ENCODE data around the gene MAPK9.
"Not testable (repeated sequence)": the region's sequence is repeated elsewhere in the genome, so short reads cannot be mapped to it uniquely, and the experiment has no call there.

Gene MAPK9

DNA sequence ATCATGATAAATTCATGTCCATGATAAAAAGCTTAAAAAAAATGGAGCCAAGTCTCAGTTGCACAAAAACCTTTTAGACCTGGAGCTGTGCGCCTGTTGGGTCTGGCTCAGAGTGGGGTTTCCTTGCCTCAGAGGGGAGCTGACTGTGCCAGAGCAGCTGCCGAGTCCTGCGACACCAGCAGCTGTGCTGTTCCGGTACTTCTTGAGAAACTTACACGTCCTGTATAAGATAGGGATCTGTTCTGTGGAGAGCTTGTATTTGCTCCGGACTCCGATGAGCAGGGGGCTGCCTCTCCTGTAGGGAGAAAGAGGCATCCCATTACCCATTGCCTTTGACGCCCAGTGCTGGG is 32.7 kb upstream of the MAPK9 start:
- DNase-seq: no peak

DNA sequence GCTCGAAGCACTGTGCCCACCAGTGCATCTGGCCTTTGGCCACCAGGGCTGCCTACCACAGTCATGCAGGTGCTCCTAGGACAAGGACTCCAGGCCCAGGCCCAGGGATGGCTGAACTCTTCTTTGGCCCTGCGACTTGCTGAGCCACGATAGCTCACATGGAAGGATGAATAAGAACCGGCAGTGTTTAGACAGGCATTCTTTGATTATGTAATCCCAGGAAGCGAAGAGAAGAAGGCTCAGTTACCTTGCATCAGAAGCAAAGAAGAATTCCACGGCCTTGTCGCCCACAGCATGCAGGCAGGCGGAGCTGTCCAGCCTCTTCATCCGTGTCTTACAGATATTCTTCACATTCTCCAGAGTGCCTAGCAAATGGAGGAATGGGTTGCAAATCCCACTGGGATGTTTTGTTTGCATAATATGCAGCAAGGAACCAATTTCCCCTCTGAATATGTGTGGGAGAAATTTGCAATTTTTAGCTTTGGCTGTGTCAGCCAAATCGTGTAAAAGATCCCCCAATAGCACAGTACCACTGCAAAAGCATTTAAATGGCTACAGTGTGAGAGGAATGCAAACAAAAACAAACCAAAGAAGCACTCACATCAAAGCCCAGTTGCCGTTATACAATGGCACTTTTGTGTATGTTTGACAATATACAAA is 32.2 kb upstream of the MAPK9 start:
- DNase-seq: no peak

GRCh38 chr5:180323160-180323559 is 31.3 kb upstream of the MAPK9 start:
- no peak for DNase-seq

DNA sequence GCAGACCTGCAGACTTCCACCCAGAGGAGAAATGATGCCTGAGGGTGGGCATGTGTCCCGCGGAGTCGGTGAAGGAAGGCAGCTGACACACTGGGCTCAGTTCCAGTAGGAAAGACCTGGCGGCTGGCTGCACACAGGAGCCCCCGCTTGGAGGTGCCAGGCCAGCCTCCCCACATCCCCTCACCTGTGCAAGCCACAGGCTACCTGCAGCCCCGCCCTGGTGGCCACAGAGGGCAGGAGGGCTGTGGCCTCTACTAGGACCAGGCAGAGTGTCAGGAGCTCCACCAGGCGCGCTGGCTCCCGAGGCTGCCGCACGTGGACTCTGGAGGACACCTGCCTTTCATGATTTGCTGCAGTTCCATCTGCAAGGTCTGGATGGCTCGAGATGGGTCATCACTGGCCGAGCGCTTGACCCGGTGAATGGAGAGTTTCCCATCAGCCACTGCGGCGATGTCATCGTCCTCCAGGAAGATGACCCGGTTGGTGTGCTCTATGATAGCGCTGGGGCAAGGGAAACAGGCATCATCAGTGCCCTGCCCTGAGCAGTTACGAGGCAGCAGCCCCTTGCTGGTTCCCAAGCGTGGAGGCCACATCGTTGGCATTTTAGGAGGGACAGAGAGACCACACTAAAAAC is 26.7 kb upstream of the MAPK9 start:
- DNase-seq: no peak

GRCh38 chr5:180316586-180316985 is 24.7 kb upstream of the MAPK9 start:
- DNase-seq: no peak

- no peak for DNase-seq
Measured at GRCh38 chr5:180315762-180316212, 23.9 kb upstream of the MAPK9 start.

- no peak for DNase-seq
Measured at GRCh38 chr5:180313677-180314505, 22.0 kb upstream of the MAPK9 start.

DNA sequence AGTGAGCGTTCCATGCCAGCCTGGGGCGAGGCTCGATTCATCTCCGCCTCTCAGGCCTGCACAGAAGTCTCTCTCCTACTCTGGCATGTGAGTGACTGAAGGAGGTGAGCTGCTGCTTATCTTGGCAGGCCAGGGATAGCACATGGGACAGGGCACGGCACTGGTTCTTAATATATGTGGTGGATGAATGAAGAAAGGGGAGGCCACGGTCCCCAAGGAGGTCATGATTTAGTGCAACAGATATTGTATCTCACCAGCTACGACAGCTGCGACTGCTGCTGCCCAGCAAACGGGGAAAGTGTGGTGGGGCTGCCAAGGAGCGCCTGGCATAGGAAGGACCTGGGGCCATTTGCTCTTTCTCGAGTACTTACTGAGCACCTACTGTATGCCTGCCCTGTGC is 19.3 kb upstream of the MAPK9 start:
- no peak for DNase-seq

GRCh38 chr5:180306796-180307195 is 14.9 kb upstream of the MAPK9 start:
- no peak for DNase-seq

GRCh38 chr5:180305481-180305880 is 13.6 kb upstream of the MAPK9 start:
- no peak for DNase-seq

DNA sequence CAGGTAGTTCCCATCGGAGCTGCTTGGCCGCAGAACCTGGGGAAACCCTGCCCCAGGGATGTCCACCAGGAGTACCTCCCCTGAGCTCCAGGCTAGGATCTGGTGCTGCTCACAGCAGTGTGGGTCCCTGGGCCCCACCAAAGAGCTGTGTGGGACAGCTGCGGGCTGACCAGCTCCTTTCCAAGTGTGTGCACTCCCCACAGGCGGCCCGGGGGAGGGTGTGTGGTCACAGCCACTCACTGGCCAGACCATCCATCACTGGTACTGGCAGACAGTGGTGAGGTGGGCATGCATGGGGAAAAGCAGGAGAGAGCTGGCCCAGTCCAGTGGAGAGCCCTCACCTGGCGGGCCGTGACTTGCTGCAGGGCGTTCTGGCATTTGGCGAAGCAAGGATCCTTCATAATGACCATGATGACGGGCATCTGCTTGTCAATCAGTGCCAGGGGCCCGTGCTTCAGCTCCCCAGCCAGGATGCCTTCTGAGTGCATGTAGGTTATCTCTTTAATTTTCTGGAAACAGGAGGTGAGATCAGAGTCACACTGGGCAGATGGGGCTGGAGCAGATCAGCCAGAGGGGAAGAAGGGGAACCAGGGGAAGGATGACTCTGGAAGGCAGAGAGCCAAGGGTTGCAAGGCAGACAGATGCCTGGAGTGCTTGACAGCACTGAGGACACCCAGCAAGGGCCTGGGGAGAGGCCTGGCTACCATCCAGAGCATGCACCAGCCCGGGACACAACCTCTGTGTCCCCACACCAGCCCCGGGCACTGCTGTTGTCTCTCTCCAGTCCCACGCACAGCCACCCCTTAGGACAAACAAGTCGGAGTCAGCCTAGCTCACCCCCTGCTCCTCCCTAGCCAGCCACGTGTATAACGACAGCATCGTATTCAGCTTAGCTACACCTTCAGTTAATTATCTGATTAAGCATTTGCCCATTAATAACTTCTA is 12.8 kb upstream of the MAPK9 start:
- DNase-seq: no peak

DNA sequence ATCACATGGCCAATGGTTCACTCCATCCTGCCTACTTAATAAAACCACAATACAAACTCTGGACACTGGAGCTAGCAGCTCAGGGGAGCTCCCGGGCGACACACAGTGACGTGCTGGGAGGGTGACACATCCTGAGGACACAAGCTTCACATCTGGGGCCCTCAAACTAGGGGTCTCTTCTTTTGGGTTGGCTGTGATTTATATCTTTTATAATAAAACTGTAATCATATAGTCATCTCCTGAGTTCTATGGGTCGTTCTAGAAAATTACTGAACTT is 12.1 kb upstream of the MAPK9 start:
- no peak for DNase-seq

GRCh38 chr5:180303226-180304015 is 11.5 kb upstream of the MAPK9 start:
- no peak for DNase-seq

GRCh38 chr5:180302256-180302655 is 10.4 kb upstream of the MAPK9 start:
- DNase-seq: no peak

- DNase-seq: no peak
Measured at GRCh38 chr5:180301253-180301652, 9.4 kb upstream of the MAPK9 start.

DNA sequence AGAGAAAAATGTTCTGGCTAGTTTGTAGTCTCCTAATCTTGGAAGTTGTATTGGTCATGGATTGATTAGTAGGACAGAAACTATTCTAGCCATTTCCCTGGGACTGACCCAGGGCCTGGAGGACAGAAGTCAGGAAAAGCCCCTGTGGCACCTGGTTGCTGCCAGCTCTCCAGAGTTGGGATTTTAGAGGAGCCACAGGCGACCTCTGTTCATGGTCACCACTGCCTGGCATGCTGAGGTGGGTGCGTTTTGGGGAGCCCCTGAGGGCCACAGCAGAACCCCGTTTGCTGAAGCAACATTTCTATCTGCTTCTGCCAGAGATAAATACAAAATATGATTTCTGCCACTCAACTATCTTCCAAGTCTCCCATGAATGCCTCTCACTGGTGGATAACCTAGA is 7.6 kb upstream of the MAPK9 start:
- no peak for DNase-seq

GRCh38 chr5:180299014-180299413 is 7.1 kb upstream of the MAPK9 start:
- DNase-seq: not testable (repeated sequence)

- DNase-seq: no peak
Measured at GRCh38 chr5:180297587-180298282, 5.9 kb upstream of the MAPK9 start.

DNA sequence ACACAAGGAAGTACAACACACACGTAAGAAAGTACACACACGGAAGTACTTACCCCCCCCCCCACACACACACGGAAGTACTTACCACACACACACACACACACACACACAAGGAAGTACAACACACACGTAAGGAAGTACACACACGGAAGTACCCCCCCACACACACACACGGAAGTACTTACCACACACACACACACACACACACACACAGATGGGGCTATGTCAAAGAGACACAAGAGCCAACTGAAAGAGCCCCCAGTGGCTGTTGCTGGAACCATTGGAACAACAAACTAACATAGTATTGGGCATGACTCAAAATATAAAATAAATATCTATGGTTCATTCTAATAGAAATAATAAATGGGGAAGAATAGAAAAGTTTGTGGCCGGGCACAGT is 4.9 kb upstream of the MAPK9 start:
- DNase-seq: no peak

- DNase-seq: no peak
Measured at GRCh38 chr5:180294913-180295555, 3.2 kb upstream of the MAPK9 start.

DNA sequence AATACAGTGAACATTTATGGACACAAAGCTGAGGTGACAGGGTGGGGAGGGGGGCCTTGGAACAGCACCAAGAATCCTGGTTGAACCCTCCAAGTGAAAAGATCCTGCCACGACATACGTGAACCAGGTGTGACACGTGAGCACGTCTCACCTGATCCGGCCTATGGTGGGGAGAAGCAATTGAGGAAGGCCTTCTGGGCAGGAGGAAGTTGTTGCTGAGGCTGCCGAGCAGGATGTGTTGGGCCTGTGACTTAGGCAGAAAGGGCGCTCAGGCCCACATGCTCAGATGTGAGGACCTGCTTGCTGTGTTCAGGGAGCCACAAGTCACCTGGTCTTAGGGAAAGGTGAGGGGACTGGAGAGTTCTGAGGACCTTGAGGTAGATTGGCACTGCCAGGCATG is 2.5 kb upstream of the MAPK9 start:
- DNase-seq: no peak

Data from NCI-H748 treated with DMSO at 0.1 percent for 48 hours (cell line).